OCI-LY1 (cell line): ENCODE results near the gene RAPGEF2.

Experiments used
- EZH2 ChIP-seq: fragments of 200-600 bp; sonication (generic), shearing (Covaris generic); IDR thresholded peaks from 2 replicates; pipeline ENCODE4 v1.8.0; 2017; ENCODE audit warnings: borderline replicate concordance, mixed run types, mild to moderate bottlenecking, antibody characterized with exemption, low read length, moderate library complexity, mixed read lengths
- TF ChIP-seq, protein P1 (sequence below): fragments of 200-600 bp; sonication (generic), shearing (Covaris generic); IDR thresholded peaks from 2 replicates; pipeline ENCODE4 v1.5.1; 2017; ENCODE audit warnings: mild to moderate bottlenecking, antibody characterized with exemption, low read length, moderate library complexity, mixed read lengths

DNA sequence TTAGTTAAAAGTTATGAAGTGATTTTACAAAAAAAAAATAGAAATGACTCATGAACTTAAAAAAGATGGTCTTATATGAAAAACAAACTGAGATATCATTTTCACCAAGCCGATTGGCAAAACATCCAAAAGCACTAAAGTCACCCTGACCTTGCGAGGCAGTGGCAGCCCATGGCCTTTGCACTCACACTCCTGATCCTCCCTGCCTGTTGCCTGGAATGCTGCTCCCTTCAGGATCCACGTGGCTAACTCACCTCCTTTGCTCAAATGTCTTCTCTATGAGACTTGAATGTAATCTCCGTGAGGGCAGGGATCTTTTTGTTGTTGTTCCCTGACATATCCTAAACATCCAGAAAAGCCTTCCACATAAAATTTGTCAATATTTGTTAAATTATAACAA lies 106.4 kb downstream of the RAPGEF2 start:
- TF ChIP-seq, protein P1, sequence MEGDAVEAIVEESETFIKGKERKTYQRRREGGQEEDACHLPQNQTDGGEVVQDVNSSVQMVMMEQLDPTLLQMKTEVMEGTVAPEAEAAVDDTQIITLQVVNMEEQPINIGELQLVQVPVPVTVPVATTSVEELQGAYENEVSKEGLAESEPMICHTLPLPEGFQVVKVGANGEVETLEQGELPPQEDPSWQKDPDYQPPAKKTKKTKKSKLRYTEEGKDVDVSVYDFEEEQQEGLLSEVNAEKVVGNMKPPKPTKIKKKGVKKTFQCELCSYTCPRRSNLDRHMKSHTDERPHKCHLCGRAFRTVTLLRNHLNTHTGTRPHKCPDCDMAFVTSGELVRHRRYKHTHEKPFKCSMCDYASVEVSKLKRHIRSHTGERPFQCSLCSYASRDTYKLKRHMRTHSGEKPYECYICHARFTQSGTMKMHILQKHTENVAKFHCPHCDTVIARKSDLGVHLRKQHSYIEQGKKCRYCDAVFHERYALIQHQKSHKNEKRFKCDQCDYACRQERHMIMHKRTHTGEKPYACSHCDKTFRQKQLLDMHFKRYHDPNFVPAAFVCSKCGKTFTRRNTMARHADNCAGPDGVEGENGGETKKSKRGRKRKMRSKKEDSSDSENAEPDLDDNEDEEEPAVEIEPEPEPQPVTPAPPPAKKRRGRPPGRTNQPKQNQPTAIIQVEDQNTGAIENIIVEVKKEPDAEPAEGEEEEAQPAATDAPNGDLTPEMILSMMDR, result no peak
- TF ChIP-seq EZH2, result no peak
